Activated CD8-positive, alpha-beta memory T cell treated with anti-CD3 and anti-CD28 coated beads for 36 hours (primary cell): ENCODE results near the gene WFS1. TPM values are rescaled to one million over a fixed set of nuclear protein-coding genes. Genes with fewer than 3 reads are reported as not detected.

ENCODE experiments used
- total RNA-seq, 2 experiments: library from RNA; stranded (reverse); gene quantifications; one replicate each; pipeline ENCODE4 v1.2.3, GENCODE V29; 2021

The WFS1 gene
- total RNA-seq, 2 experiments from 2014 or later = 3.9 to 4.9 TPM

Other genes with a start within 250 kb of the WFS1 start
- gene JAKMIP1, start 69.3 kb upstream of the WFS1 start, total RNA-seq = 10 to 100 TPM; 12.4 to 12.5 TPM
- gene PPP2R2C, start 202.8 kb downstream of the WFS1 start, total RNA-seq = not detected